Parathyroid adenoma (tissue), 2 donors: ENCODE measurements around the gene PRELID1.

Experiments
- H2AFZ ChIP-seq: fragments of 300-600 bp; sonication (generic); one replicate; pipeline ENCODE4 v1.7.0; 2017; ENCODE audit warnings: antibody characterized with exemption, mild to moderate bottlenecking
- H3K27ac ChIP-seq: fragments of 300-600 bp; sonication (generic); one replicate; pipeline ENCODE4 v1.7.0; 2017
- H3K27me3 ChIP-seq: fragments of 300-600 bp; sonication (generic); one replicate; pipeline ENCODE4 v1.7.0; 2017; ENCODE audit warnings: low read length; ENCODE audit not compliant: control insufficient read depth, insufficient read depth
- H3K36me3 ChIP-seq: fragments of 300-600 bp; sonication (generic); one replicate; pipeline ENCODE4 v1.7.0; 2017; ENCODE audit warnings: low read length; ENCODE audit not compliant: control insufficient read depth, insufficient read depth
- H3K4me1 ChIP-seq: fragments of 300-600 bp; sonication (generic); one replicate; pipeline ENCODE4 v1.7.0; 2017; ENCODE audit warnings: control low read depth
- H3K4me2 ChIP-seq: fragments of 300-600 bp; sonication (generic); one replicate; pipeline ENCODE4 v1.7.0; 2017; ENCODE audit warnings: low read length
- H3K4me3 ChIP-seq: fragments of 300-600 bp; sonication (generic); one replicate; pipeline ENCODE4 v1.7.0; 2017; ENCODE audit warnings: low read depth, low read length
- H3K79me2 ChIP-seq: fragments of 300-600 bp; sonication (generic); one replicate; pipeline ENCODE4 v1.7.0; 2017; ENCODE audit warnings: control low read depth
- H3K9ac ChIP-seq: fragments of 300-600 bp; sonication (generic); one replicate; pipeline ENCODE4 v1.7.0; 2017; ENCODE audit warnings: mild to moderate bottlenecking
- H3K9me3 ChIP-seq: fragments of 300-600 bp; sonication (generic); one replicate; pipeline ENCODE4 v1.7.0; 2017; ENCODE audit warnings: low read length; ENCODE audit not compliant: control insufficient read depth
- TF ChIP-seq, protein P1 (sequence below): fragments of 300-600 bp; sonication (generic); IDR thresholded peaks from one replicate; pipeline ENCODE4 v1.7.0; 2017; ENCODE audit warnings: antibody characterized with exemption, mild to moderate bottlenecking
- donor health status: primary hyperparathyroidism.

The PRELID1 gene

DNA sequence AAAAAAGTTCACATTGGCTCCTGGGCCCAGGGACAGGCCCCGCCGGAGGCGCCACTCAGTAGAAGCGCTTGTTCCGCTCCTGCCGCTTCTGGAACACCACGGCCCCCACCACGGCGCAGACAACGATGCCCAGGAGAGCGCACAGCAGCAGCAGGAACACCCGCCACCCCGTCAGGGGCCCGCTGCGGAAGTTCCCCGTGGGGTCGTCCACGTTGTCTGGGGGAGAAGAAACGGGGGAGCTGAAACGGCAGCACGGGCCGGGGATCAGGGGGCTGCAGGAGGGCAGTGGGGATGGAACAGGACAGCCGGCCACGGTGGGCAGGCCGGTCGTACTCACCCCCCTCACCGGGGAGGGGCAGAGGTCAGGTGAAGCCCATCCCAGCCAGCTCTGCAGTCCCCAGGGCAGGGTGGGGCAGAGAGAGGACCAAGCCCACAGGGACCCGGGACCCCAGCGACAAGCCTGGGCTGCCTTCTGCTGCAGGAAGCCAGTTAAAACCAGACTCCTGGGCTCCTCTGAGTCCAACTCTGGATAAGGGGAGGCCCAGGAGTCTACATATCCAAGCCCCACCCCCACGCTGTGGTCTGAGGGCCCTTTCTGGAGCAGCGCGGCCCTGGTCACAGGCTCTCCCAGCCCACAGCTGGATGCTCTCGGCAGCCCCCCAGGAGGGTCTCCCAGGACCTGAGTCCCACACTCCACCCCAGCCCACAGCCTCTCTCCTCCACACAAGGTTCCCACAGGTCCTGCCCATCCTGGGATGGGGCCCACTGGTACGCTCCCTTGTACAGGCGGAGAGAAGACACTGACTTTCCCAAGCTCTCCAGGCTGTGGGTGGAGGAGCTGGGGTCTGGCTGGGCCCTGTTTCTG is 28.7 kb downstream of the PRELID1 start:
- no peak overlapping the region for H3K4me2 ChIP-seq
- no peaks in the 10 kb centered on the region for H3K9me3 ChIP-seq
- H3K36me3 ChIP-seq = no peaks in the 10 kb centered on the region
- H3K27me3 ChIP-seq = no peaks in the 10 kb centered on the region
- peaks cover 23% of the 10 kb centered on the region for H3K79me2 ChIP-seq
- H3K4me3 ChIP-seq = no peak overlapping the region
- H3K9ac ChIP-seq = no peak overlapping the region
- H3K27ac ChIP-seq = no peak overlapping the region
- TF ChIP-seq, protein P1, sequence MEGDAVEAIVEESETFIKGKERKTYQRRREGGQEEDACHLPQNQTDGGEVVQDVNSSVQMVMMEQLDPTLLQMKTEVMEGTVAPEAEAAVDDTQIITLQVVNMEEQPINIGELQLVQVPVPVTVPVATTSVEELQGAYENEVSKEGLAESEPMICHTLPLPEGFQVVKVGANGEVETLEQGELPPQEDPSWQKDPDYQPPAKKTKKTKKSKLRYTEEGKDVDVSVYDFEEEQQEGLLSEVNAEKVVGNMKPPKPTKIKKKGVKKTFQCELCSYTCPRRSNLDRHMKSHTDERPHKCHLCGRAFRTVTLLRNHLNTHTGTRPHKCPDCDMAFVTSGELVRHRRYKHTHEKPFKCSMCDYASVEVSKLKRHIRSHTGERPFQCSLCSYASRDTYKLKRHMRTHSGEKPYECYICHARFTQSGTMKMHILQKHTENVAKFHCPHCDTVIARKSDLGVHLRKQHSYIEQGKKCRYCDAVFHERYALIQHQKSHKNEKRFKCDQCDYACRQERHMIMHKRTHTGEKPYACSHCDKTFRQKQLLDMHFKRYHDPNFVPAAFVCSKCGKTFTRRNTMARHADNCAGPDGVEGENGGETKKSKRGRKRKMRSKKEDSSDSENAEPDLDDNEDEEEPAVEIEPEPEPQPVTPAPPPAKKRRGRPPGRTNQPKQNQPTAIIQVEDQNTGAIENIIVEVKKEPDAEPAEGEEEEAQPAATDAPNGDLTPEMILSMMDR = no peak
- H3K4me1 ChIP-seq = no peaks in the 10 kb centered on the region
- no peak overlapping the region for H2AFZ ChIP-seq

DNA sequence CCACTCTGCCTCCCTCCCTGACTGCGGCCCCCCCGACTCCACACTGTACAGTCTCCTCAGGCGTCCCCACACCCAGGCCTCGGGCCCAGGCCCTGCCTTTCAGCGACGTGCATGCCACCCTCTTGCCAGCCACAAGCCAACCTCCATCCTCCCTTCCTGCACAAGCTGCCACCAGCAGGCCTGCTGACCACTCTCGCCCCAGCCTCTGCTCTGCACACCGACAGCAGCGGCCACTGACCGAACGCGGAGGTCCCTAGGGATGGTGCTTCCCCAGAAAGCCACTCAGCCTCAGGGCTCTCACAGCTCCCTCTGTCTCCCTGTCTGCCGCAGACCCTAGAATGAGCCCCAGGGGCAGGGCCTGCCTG is 29.3 kb downstream of the PRELID1 start:
- TF ChIP-seq, protein P1 = no peak
- Histone ChIP-seq H3K27ac (no peak overlapping the region), H3K27me3 (no peaks in the 10 kb centered on the region), H3K9me3 (no peaks in the 10 kb centered on the region), H3K4me1 (no peaks in the 10 kb centered on the region), H3K36me3 (no peaks in the 10 kb centered on the region), H3K79me2 (peaks cover 24% of the 10 kb centered on the region), H2AFZ (no peak overlapping the region), H3K4me3 (no peak overlapping the region), H3K4me2 (no peak overlapping the region), H3K9ac (no peak overlapping the region)

DNA sequence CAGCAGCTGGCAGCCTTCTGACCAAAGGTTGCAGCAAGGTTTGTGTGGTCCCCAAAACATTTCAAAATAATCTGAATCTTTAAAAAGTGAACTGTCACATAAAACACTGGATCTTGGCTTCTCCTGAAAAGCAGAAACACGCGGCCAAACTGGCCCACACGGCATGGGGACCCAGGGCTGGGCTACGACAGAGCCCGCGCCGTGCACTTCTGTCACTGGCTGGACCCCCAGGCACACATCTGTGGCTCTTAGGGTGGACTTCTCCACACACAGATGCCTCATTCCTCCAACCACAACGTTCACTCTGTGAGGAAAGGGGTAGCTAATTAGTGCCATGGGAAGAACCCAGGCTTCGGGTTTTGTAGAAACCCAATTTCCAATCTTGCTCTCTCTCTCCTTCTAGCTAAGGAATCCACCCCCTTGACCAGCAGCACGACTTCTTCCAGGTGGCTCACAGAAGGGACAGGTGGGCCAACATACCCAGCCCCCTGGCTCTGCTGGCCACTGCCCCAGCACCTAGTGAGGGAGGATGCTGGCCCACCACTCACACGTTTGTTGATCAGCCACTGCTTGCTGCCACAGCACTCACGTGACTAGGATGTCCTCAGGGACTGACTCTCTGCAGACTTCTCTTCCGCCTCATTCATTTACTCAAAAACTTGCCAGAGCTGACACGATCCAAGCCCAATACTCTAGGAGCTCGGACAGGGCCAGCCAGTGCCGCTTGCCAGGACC is 30.0 kb downstream of the PRELID1 start:
- Histone ChIP-seq H3K9ac (no peak overlapping the region), H3K79me2 (peaks cover 29% of the 10 kb centered on the region), H3K36me3 (no peaks in the 10 kb centered on the region), H3K4me3 (no peak overlapping the region), H3K9me3 (no peaks in the 10 kb centered on the region), H3K4me2 (no peak overlapping the region), H3K4me1 (no peaks in the 10 kb centered on the region), H3K27me3 (no peaks in the 10 kb centered on the region), H3K27ac (no peak overlapping the region), H2AFZ (no peak overlapping the region)
- TF ChIP-seq, protein P1 = no peak

DNA sequence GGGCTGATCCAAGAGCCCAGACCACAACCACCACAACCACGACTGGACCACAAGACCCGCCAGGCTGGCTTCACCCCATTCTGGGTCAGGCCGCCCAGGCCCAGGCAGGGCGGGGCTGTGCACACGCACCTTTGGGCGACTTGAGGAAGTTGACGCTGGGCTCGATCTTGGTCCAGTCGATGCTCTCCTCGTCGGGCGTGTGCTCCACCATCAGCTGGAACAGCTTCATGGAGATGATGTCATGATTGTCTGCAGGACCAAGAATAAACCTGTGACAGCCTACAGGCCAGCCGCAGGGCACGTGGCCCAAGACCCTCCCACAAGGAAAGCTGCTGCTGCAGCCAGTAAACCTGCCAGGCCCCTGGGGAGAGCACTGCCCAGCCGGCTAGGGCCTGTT is 30.6 kb downstream of the PRELID1 start:
- Histone ChIP-seq H3K9me3 (no peaks in the 10 kb centered on the region), H3K4me1 (no peaks in the 10 kb centered on the region), H2AFZ (no peak overlapping the region), H3K9ac (no peak overlapping the region), H3K27ac (no peak overlapping the region), H3K36me3 (no peaks in the 10 kb centered on the region), H3K79me2 (peaks cover 30% of the 10 kb centered on the region), H3K27me3 (no peaks in the 10 kb centered on the region), H3K4me3 (no peak overlapping the region), H3K4me2 (no peak overlapping the region)
- TF ChIP-seq, protein P1 = no peak
